Hepatocyte (in vitro differentiated cells): ENCODE measurements around the gene PECR.

Experiments
- EZH2 ChIP-seq: fragments of 200-600 bp; sonication (generic); IDR thresholded peaks from 2 replicates; pipeline ENCODE4 v1.6.1; 2016; ENCODE audit warnings: antibody characterized with exemption, mild to moderate bottlenecking, borderline replicate concordance
- EZH2phosphoT487 ChIP-seq: fragments of 200-600 bp; sonication (generic); IDR thresholded peaks from one replicate; pipeline ENCODE4 v1.6.1; 2018; ENCODE audit warnings: antibody characterized with exemption, mild to moderate bottlenecking, low read depth, moderate library complexity; ENCODE audit not compliant: unreplicated experiment, severe bottlenecking
- TF ChIP-seq, protein P1 (sequence below): fragments of 200-600 bp; sonication (generic); IDR thresholded peaks from 2 replicates; pipeline ENCODE4 v1.5.1; 2016; ENCODE audit warnings: antibody characterized with exemption, mild to moderate bottlenecking; ENCODE audit not compliant: poor library complexity

DNA sequence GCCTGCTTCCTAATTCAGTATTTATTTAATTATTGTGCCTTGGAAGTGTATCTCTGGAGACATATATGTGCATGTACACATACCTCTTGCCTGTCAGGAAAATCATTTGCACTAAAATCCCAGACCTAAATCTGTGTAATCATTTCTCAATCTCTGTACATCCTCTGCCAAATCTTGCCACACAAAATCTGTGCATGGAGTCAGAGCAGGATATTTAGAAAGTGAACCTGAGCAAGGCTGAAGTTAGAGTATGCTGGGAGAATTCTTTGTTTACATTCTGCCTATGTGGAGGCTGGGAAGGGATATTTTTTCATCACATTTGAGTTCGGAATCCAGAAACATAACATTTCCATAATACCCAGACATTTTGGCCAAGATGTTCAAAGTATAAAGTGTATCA, 36.9 kb upstream of the PECR start:
- TF ChIP-seq, protein P1, sequence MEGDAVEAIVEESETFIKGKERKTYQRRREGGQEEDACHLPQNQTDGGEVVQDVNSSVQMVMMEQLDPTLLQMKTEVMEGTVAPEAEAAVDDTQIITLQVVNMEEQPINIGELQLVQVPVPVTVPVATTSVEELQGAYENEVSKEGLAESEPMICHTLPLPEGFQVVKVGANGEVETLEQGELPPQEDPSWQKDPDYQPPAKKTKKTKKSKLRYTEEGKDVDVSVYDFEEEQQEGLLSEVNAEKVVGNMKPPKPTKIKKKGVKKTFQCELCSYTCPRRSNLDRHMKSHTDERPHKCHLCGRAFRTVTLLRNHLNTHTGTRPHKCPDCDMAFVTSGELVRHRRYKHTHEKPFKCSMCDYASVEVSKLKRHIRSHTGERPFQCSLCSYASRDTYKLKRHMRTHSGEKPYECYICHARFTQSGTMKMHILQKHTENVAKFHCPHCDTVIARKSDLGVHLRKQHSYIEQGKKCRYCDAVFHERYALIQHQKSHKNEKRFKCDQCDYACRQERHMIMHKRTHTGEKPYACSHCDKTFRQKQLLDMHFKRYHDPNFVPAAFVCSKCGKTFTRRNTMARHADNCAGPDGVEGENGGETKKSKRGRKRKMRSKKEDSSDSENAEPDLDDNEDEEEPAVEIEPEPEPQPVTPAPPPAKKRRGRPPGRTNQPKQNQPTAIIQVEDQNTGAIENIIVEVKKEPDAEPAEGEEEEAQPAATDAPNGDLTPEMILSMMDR = no peak
- TF ChIP-seq EZH2 (no peak), EZH2phosphoT487 (no peak)
